NB4 (cell line): ENCODE results near the gene CALD1.

Source experiments
- MYC ChIP-seq: IDR thresholded peaks from 2 replicates; pipeline ENCODE4 v1.6.1; 2011; ENCODE audit warnings: low read depth, low read length
- POLR2A ChIP-seq: IDR thresholded peaks from 2 replicates; pipeline ENCODE4 v1.6.1; 2011; ENCODE audit warnings: mild to moderate bottlenecking; ENCODE audit not compliant: insufficient read length; ENCODE audit errors: extremely low read depth
- TF ChIP-seq, protein P1 (sequence below): IDR thresholded peaks from one replicate; pipeline ENCODE4 v1.5.1; 2012; ENCODE audit warnings: low read depth, low read length
- TF ChIP-seq, protein P2 (sequence below): IDR thresholded peaks from 2 replicates; pipeline ENCODE4 v1.6.1; 2011; ENCODE audit warnings: low read depth, low read length

DNA sequence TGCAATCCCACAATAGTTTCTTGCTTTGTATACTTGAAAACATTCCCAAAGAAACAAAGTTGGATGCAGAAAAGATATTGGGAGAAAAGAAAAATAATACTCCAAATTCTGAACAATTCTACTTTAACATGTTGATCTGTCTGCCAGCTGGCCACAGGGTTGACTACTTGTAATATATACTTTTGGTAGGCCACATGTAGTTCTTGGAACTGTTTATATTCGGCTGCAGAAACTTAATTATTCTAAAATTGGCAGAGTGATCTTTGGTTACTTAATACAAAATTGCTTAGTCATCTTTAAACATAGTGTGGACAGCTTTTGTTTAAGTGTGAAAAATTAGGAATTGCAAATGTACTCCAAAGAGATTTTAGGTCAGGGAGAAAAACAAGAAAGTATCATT, 76.0 kb downstream of the CALD1 start:
- TF ChIP-seq, protein P1, sequence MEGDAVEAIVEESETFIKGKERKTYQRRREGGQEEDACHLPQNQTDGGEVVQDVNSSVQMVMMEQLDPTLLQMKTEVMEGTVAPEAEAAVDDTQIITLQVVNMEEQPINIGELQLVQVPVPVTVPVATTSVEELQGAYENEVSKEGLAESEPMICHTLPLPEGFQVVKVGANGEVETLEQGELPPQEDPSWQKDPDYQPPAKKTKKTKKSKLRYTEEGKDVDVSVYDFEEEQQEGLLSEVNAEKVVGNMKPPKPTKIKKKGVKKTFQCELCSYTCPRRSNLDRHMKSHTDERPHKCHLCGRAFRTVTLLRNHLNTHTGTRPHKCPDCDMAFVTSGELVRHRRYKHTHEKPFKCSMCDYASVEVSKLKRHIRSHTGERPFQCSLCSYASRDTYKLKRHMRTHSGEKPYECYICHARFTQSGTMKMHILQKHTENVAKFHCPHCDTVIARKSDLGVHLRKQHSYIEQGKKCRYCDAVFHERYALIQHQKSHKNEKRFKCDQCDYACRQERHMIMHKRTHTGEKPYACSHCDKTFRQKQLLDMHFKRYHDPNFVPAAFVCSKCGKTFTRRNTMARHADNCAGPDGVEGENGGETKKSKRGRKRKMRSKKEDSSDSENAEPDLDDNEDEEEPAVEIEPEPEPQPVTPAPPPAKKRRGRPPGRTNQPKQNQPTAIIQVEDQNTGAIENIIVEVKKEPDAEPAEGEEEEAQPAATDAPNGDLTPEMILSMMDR, result no peak
- TF ChIP-seq, protein P2, sequence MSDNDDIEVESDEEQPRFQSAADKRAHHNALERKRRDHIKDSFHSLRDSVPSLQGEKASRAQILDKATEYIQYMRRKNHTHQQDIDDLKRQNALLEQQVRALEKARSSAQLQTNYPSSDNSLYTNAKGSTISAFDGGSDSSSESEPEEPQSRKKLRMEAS, result no peak
- no peak for TF ChIP-seq POLR2A
- no peak for TF ChIP-seq MYC
